ENCODE data around the gene QRFP. TPM values are rescaled to one million over a fixed set of nuclear protein-coding genes. Genes with fewer than 3 reads are reported as not detected.

The QRFP gene
- total RNA-seq, 1 donor from 2014 or later, result not detected

Other genes with a start within 250 kb of the QRFP start
- gene PRDM12, start 232.2 kb downstream of the QRFP start, total RNA-seq, result not detected in 2 replicates
- gene EXOSC2, start 203.0 kb downstream of the QRFP start, total RNA-seq, result 13.3 and 17.4 TPM in 2 replicates
- gene ABL1, start 61.6 kb downstream of the QRFP start, total RNA-seq, result 62.9 and 90.6 TPM in 2 replicates
- gene FIBCD1, start 42.4 kb upstream of the QRFP start, total RNA-seq, result 0.05 TPM in 1 of 2 replicates, not detected in the other
- gene LAMC3, start 112.4 kb upstream of the QRFP start, total RNA-seq, result 0.12 and 0.63 TPM in 2 replicates
- 3.1 and 6.4 TPM in 2 replicates for gene AIF1L, start 199.7 kb upstream of the QRFP start, total RNA-seq
- 19.4 and 36.9 TPM in 2 replicates for gene NUP214, start 228.8 kb upstream of the QRFP start, total RNA-seq